Measurements from ENCODE around the gene KMO. TPM values are rescaled to one million over a fixed set of nuclear protein-coding genes. Genes with fewer than 3 reads are reported as not detected.

The KMO gene
- total RNA-seq, 1 donor from 2014 or later = 0.50 TPM

DNA sequence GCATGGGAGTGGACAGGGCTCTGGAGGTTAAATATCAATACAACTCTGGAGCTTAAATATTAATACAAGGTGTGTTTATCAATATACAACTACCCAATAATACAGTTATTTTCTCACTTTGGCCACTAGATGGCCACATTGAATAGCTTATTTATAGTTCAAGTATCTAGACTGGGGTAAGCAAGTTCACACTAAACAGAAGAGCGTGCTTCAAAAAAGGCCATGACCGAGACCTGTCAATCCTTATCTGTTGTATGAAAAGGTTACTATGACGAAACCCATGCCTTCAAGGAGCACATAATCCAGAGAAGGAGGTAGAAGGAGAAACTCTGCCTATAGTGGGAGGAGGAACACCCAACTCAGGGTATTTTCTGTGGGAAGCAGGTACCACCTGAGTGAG lies 78.9 kb downstream of the KMO start:
- Histone ChIP-seq H3K4me1 (ENCODE audit: insufficient read depth, low read length) (peaks cover 40% of the 10 kb centered on the region), H3K4me3 (ENCODE audit: insufficient read depth, low read depth, low read length) (no peak overlapping the region), H3K9me3 (ENCODE audit: insufficient read depth, low read depth, low read length) (no peaks in the 10 kb centered on the region), H3K27ac (ENCODE audit: low read depth, low read length) (no peak overlapping the region), H3K27me3 (ENCODE audit: insufficient read depth, low read length) (no peaks in the 10 kb centered on the region), H3K9ac (ENCODE audit: low read length) (peak overlapping the region; percentile 20), H3K36me3 (ENCODE audit: insufficient read depth, low read length) (no peaks in the 10 kb centered on the region), H3K4me2 (ENCODE audit: low read length) (no peak overlapping the region), H3K79me2 (ENCODE audit: insufficient read depth, low read length) (no peaks in the 10 kb centered on the region), H4K20me1 (ENCODE audit: insufficient read depth, low read length) (no peaks in the 10 kb centered on the region), H2AFZ (ENCODE audit: low read depth, low read length) (no peak overlapping the region)
- Mint-ChIP-seq H3K4me1 (ENCODE audit: low read depth, unreplicated experiment) (peaks cover 29% of the 10 kb centered on the region), H3K4me3 (ENCODE audit: unreplicated experiment) (no peak overlapping the region), H3K27ac (ENCODE audit: unreplicated experiment) (no peak overlapping the region), H3K9me3 (ENCODE audit: unreplicated experiment) (no peaks in the 10 kb centered on the region), H3K36me3 (ENCODE audit: low read depth, unreplicated experiment) (no peaks in the 10 kb centered on the region), H3K27me3 (ENCODE audit: low read depth, unreplicated experiment) (no peaks in the 10 kb centered on the region)
- peak; percentile 54 for DNase-seq (ENCODE audit: low read depth)
- TF ChIP-seq, protein P1, sequence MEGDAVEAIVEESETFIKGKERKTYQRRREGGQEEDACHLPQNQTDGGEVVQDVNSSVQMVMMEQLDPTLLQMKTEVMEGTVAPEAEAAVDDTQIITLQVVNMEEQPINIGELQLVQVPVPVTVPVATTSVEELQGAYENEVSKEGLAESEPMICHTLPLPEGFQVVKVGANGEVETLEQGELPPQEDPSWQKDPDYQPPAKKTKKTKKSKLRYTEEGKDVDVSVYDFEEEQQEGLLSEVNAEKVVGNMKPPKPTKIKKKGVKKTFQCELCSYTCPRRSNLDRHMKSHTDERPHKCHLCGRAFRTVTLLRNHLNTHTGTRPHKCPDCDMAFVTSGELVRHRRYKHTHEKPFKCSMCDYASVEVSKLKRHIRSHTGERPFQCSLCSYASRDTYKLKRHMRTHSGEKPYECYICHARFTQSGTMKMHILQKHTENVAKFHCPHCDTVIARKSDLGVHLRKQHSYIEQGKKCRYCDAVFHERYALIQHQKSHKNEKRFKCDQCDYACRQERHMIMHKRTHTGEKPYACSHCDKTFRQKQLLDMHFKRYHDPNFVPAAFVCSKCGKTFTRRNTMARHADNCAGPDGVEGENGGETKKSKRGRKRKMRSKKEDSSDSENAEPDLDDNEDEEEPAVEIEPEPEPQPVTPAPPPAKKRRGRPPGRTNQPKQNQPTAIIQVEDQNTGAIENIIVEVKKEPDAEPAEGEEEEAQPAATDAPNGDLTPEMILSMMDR (IDR thresholded peaks at IDR 0.05; ENCODE audit: insufficient read depth, low read depth, low read length) = peak; percentile 70
- TF ChIP-seq EZH2 (IDR thresholded peaks at IDR 0.05; ENCODE audit: insufficient read depth, low read length) = no peak
- FAIRE-seq = peak; percentile 23

DNA sequence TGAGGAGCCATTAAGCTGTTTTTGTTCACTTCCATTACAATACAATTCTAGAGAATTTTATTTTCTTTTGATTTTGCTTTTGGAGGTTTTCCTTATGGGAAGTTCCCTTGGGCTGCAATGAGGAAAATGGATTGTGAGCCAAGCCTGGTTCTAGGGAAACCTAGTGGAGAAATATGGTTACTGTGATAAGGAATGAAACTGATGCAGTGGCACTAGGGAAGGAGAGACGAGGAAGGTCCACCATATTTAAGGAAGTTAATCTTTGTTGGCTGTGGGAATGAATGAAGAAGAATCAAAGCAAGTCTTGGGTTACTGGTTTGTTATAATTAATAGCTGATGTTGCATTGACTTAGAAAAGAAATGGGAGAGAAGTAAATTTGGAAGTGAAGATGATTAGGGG lies 79.6 kb downstream of the KMO start:
- no peak overlapping the region for H3K27ac Mint-ChIP-seq (ENCODE audit: unreplicated experiment)
- no peak overlapping the region for H3K4me3 ChIP-seq (ENCODE audit: insufficient read depth, low read depth, low read length)
- peak overlapping the region; percentile 58 for H3K9ac ChIP-seq (ENCODE audit: low read length)
- H3K4me1 Mint-ChIP-seq (ENCODE audit: low read depth, unreplicated experiment) = peaks cover 26% of the 10 kb centered on the region
- TF ChIP-seq, protein P1 (IDR thresholded peaks at IDR 0.05; ENCODE audit: insufficient read depth, low read depth, low read length) = no peak
- no peak for TF ChIP-seq EZH2 (IDR thresholded peaks at IDR 0.05; ENCODE audit: insufficient read depth, low read length)
- no peak for DNase-seq (ENCODE audit: low read depth)
- H3K4me1 ChIP-seq (ENCODE audit: insufficient read depth, low read length) = peaks cover 37% of the 10 kb centered on the region
- no peak overlapping the region for H2AFZ ChIP-seq (ENCODE audit: low read depth, low read length)
- peak overlapping the region; percentile 87 for H3K27ac ChIP-seq (ENCODE audit: low read depth, low read length)
- H3K4me3 Mint-ChIP-seq (ENCODE audit: unreplicated experiment) = no peak overlapping the region
- no peak for FAIRE-seq
- no peaks in the 10 kb centered on the region for H3K36me3 Mint-ChIP-seq (ENCODE audit: low read depth, unreplicated experiment)
- H3K27me3 ChIP-seq (ENCODE audit: insufficient read depth, low read length) = no peaks in the 10 kb centered on the region
- H3K79me2 ChIP-seq (ENCODE audit: insufficient read depth, low read length) = no peaks in the 10 kb centered on the region
- H3K9me3 Mint-ChIP-seq (ENCODE audit: unreplicated experiment) = no peaks in the 10 kb centered on the region
- no peaks in the 10 kb centered on the region for H3K27me3 Mint-ChIP-seq (ENCODE audit: low read depth, unreplicated experiment)
- no peak overlapping the region for H3K4me2 ChIP-seq (ENCODE audit: low read length)
- no peaks in the 10 kb centered on the region for H3K9me3 ChIP-seq (ENCODE audit: insufficient read depth, low read depth, low read length)
- no peaks in the 10 kb centered on the region for H3K36me3 ChIP-seq (ENCODE audit: insufficient read depth, low read length)
- H4K20me1 ChIP-seq (ENCODE audit: insufficient read depth, low read length) = no peaks in the 10 kb centered on the region

DNA sequence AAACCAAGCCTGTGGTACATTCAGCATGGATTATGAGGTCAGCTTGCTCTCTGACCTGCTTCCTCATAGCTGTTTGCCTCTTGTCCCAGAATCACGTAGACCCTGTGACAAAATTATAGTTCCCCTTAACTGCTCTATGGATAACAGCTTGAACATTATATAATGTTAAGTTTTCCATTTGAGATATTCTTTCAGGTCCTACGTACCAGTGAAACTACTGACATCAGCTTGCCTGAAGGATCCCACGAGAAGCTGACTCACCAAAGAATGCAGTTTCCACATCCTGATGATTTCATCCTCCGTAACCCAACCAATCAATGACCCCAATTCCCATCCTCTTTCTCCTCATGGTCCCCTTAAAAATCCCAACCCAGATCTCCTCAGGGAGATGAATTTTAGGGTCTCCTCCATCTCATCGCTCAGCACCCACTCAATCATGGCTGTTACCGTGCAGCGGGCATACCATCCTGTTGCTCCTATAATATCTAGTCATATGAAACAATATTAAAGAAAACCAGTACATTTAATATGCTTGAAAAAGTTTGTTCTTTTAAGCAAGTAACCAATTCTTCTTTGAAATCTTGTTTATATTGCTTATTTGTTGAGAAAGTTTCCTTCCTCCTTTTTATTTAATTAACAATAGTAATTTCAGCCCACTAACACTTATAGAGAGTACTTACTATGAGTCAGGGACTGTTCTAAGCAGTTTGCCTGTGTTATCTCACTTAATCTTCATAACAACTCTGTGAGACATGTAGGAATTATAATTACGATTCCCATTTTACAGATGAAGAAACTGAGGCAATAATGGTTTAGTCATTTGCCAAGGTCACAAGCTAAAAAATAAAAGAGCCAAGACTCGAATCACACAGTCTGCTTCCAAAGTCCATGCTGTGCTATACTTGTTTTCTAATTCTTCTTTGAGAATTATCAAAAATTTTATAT lies 80.6 kb downstream of the KMO start:
- no peak overlapping the region for H3K27ac Mint-ChIP-seq (ENCODE audit: unreplicated experiment)
- Histone ChIP-seq H3K9me3 (ENCODE audit: insufficient read depth, low read depth, low read length) (no peaks in the 10 kb centered on the region), H3K79me2 (ENCODE audit: insufficient read depth, low read length) (no peaks in the 10 kb centered on the region), H3K27me3 (ENCODE audit: insufficient read depth, low read length) (no peaks in the 10 kb centered on the region), H3K4me2 (ENCODE audit: low read length) (peak overlapping the region; percentile 59), H3K9ac (ENCODE audit: low read length) (peak overlapping the region; percentile 58), H3K4me3 (ENCODE audit: insufficient read depth, low read depth, low read length) (no peak overlapping the region), H3K27ac (ENCODE audit: low read depth, low read length) (peak overlapping the region; percentile 87), H3K36me3 (ENCODE audit: insufficient read depth, low read length) (no peaks in the 10 kb centered on the region), H4K20me1 (ENCODE audit: insufficient read depth, low read length) (no peaks in the 10 kb centered on the region), H3K4me1 (ENCODE audit: insufficient read depth, low read length) (peaks cover 35% of the 10 kb centered on the region), H2AFZ (ENCODE audit: low read depth, low read length) (peak overlapping the region; percentile 38)
- no peaks in the 10 kb centered on the region for H3K27me3 Mint-ChIP-seq (ENCODE audit: low read depth, unreplicated experiment)
- no peak overlapping the region for H3K4me3 Mint-ChIP-seq (ENCODE audit: unreplicated experiment)
- TF ChIP-seq, protein P1 (IDR thresholded peaks at IDR 0.05; ENCODE audit: insufficient read depth, low read depth, low read length) = no peak
- TF ChIP-seq EZH2 (IDR thresholded peaks at IDR 0.05; ENCODE audit: insufficient read depth, low read length) = no peak
- no peaks in the 10 kb centered on the region for H3K9me3 Mint-ChIP-seq (ENCODE audit: unreplicated experiment)
- H3K4me1 Mint-ChIP-seq (ENCODE audit: low read depth, unreplicated experiment) = peaks cover 25% of the 10 kb centered on the region
- DNase-seq (ENCODE audit: low read depth) (peak; percentile 92), FAIRE-seq (peak; percentile 56)
- no peaks in the 10 kb centered on the region for H3K36me3 Mint-ChIP-seq (ENCODE audit: low read depth, unreplicated experiment)

Measured in astrocyte (in vitro differentiated cells and primary cell).